IPS-18a (cell line): ENCODE measurements around the gene AUTS2.

Source experiments
- H3K27ac ChIP-seq: one replicate; pipeline ENCODE4 v1.5.1; 2013; ENCODE audit warnings: low read length
- H3K27me3 ChIP-seq: one replicate; pipeline ENCODE4 v1.6.1; 2013; ENCODE audit warnings: mild to moderate bottlenecking, low read length; ENCODE audit not compliant: control insufficient read depth, insufficient read depth
- H3K36me3 ChIP-seq: one replicate; pipeline ENCODE4 v1.6.1; 2013; ENCODE audit warnings: low read depth, low read length; ENCODE audit not compliant: control insufficient read depth
- H3K4me1 ChIP-seq: one replicate; pipeline ENCODE4 v1.6.1; 2013; ENCODE audit warnings: low read depth, low read length; ENCODE audit not compliant: control insufficient read depth
- H3K4me3 ChIP-seq: one replicate; pipeline ENCODE4 v1.5.1; 2013; ENCODE audit warnings: low read length
- H3K9ac ChIP-seq: one replicate; pipeline ENCODE4 v1.6.1; 2013; ENCODE audit warnings: mild to moderate bottlenecking, low read length, moderate library complexity
- H3K9me3 ChIP-seq: one replicate; pipeline ENCODE4 v1.6.1; 2013; ENCODE audit warnings: low read depth, low read length; ENCODE audit not compliant: control insufficient read depth

Gene AUTS2

DNA sequence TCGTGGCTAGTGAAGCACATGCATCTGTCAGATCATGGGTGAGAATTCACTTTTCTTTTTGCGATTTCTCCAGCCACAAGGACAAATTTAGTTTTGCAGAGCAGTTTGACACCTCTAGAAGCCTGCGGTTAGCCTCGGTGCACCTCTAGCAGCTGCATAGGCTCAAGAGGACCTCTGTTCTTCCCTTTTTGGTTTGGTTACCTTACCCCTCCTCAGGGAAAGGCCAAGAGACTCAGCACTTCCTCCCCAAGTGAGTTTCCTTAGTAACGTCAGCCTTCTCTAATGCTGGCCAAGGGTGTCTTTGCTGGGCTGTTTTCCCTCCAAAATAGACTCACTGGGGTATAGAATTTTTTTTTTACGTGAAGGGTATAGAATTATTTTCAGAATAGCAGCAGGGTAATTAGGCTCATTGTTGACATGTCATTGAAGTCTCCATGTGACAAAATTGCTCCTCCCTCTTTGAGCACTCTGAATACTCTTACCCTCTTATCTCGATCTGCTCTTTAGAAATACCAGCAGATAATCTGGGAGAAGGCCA, 97.8 kb downstream of the AUTS2 start:
- Histone ChIP-seq H3K4me3 (no peak overlapping the region), H3K36me3 (no peaks in the 10 kb centered on the region), H3K27ac (no peak overlapping the region), H3K9me3 (no peaks in the 10 kb centered on the region), H3K4me1 (no peaks in the 10 kb centered on the region), H3K9ac (no peak overlapping the region), H3K27me3 (no peaks in the 10 kb centered on the region)

DNA sequence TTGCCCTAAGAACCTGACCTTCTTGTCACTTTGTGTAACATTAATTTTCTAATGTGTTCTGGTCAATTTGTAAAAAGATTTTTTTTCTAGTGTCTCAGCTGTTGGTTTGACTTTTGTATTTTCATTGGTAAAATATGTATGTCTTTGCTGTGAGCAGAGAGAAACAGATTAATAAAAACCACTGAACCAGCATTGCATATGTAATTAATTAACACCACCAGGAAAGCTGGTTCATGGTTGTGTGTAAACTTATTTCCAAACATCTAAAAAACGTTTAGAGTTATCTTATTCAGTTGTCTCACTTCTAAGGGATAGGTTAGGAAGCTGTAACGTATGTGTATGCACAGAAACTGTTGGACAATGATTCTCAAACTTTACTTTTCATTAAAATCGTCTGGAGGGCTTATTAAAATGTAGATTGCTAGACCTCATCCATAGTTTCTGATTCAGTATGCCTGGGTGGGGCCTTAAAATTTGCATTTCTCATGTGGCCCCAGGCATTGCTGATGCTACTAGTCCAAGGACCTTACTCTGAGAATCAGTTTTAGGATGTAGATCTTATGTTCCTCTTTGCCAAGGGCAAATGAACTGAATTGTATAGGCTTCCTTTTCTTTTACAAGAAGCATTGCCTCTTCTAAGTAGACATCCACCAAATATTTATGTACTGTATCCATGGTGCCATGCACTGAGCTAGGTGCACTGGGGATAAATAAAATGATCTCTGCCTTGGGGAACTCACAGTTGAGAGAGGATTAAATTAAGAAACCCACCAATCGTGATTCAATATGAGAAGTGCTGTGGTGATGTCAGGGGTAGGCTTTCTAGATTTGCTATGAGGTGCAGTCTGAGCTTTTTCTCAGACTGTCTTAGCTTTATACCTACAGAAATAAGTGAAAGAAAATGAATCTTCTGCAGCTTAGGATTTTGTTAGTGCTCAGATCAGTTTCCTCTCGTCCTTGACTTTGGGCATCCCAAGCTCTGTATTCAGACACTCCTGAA, 98.7 kb downstream of the AUTS2 start:
- Histone ChIP-seq H3K27me3 (no peaks in the 10 kb centered on the region), H3K4me1 (no peaks in the 10 kb centered on the region), H3K9me3 (no peaks in the 10 kb centered on the region), H3K4me3 (no peak overlapping the region), H3K36me3 (no peaks in the 10 kb centered on the region), H3K9ac (no peak overlapping the region), H3K27ac (no peak overlapping the region)

DNA sequence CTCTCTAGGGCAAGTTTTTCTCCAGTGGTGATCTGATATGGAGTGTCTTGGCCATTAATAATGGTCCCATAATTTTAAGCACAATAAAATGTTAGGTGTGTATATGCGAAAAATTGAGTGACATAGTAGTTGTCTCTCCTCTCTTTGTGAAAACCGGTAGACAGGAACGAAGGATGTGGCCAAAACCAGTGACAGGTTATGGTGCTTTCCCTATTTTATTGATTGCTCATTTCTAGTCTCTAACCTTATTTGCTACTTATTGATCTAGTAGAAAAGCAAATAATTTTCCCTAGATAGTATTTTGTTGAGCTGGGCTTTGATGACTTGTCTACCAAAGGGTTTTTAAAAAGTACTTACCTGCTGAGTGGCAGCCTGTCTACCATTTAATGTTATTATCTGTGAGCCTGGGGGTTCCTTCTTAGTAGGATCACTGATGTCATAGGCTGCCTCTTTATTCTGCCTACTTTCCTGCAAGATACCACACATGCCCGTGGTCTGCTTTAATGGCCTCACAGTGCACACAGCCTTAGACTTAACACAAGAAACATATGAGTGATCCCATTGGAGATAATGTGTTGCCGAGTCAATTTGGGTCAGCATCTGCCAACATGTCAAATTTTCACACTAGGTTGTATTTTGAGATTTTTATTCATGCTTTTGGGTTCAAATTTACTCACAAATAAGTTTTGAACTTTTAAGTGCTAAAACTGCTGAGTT, 100.0 kb downstream of the AUTS2 start:
- Histone ChIP-seq H3K36me3 (no peaks in the 10 kb centered on the region), H3K4me3 (no peak overlapping the region), H3K9me3 (no peaks in the 10 kb centered on the region), H3K4me1 (no peaks in the 10 kb centered on the region), H3K27ac (no peak overlapping the region), H3K9ac (no peak overlapping the region), H3K27me3 (no peaks in the 10 kb centered on the region)

DNA sequence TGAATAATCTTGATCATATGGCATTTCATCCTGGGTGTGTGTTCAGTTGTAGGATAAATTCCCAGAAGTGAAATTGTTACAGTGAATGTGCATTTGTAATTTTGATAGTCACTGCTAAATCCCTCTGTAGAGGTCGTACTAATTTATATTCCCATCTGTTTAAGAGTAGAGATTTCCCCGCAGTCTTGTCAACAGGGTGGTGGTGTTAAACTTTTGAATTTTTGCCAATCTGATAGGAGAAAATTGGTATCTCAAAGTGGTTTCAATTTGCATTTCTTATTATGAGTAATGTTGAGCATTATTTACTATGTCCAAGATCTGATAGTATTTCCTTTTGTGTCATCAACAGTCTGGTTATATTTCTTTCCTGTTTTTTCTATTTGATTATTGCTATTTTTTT, 101.7 kb downstream of the AUTS2 start:
- H3K27me3 ChIP-seq, result no peaks in the 10 kb centered on the region
- H3K4me3 ChIP-seq, result no peak overlapping the region
- no peaks in the 10 kb centered on the region for H3K9me3 ChIP-seq
- no peak overlapping the region for H3K27ac ChIP-seq
- H3K4me1 ChIP-seq, result no peaks in the 10 kb centered on the region
- H3K9ac ChIP-seq, result no peak overlapping the region
- no peaks in the 10 kb centered on the region for H3K36me3 ChIP-seq

DNA sequence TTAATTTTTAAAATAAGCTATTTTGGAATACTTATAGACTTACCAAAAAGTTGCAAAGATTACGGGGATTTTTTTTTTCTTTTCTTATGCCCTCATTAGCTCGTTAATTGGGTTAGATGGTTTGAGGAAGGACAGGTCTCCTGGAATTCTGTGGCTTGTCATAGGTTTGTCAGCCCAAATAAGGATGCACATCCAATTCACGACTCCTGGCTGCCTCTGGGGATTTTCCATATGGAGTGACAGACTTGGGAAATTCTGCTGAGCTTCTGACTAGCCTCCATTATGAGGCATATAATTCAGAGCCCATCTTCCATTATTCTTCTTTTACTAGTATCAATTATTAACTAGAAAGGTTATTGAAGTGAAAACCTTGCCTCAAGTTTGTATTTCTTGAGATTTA, 102.1 kb downstream of the AUTS2 start:
- no peak overlapping the region for H3K27ac ChIP-seq
- no peaks in the 10 kb centered on the region for H3K9me3 ChIP-seq
- H3K27me3 ChIP-seq, result no peaks in the 10 kb centered on the region
- H3K4me3 ChIP-seq, result no peak overlapping the region
- H3K36me3 ChIP-seq, result no peaks in the 10 kb centered on the region
- no peak overlapping the region for H3K9ac ChIP-seq
- H3K4me1 ChIP-seq, result no peaks in the 10 kb centered on the region

DNA sequence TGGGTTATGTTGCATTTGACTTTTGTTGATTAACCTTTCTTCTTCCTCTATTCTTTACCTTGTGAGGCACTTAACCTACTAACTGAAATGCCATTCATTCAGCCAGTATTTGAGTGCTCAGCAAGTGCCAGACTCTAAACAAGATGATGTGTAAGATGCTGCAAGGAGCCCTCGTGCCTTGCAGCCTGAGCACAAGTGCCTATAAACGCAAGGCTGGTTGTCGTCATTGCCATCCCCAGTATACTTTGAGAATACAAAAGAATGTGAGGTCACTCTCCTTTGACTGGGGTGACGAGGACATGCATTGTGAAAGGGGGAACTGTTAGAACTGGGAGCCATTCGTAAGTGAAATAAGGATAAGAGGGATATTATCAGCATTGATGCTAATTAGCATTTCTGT, 103.0 kb downstream of the AUTS2 start:
- H3K4me1 ChIP-seq, result no peaks in the 10 kb centered on the region
- no peaks in the 10 kb centered on the region for H3K36me3 ChIP-seq
- H3K27me3 ChIP-seq, result no peaks in the 10 kb centered on the region
- no peak overlapping the region for H3K9ac ChIP-seq
- H3K9me3 ChIP-seq, result no peaks in the 10 kb centered on the region
- H3K27ac ChIP-seq, result no peak overlapping the region
- H3K4me3 ChIP-seq, result no peak overlapping the region

DNA sequence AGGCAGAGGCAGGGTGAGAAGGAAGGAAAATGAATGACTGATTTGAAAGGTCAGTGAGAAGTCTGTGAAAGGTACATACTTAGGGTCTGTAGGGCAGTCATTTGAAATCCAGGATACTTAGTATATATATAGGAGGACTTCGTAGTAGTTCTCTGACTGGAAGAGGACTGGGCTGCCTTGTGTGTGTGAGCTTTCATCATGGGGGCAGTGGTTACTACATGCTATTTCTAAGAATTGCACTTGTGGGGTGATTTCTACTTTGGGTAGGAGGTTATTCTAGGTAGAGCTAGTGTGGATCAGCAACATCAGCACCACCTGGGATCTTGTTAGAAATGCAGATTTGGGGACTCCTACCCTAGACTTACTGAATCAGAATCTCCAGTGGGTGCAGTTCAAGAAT, 104.1 kb downstream of the AUTS2 start:
- H3K27me3 ChIP-seq, result no peaks in the 10 kb centered on the region
- no peaks in the 10 kb centered on the region for H3K9me3 ChIP-seq
- H3K36me3 ChIP-seq, result no peaks in the 10 kb centered on the region
- H3K4me3 ChIP-seq, result no peak overlapping the region
- no peak overlapping the region for H3K9ac ChIP-seq
- H3K4me1 ChIP-seq, result peaks cover 4% of the 10 kb centered on the region
- H3K27ac ChIP-seq, result no peak overlapping the region

DNA sequence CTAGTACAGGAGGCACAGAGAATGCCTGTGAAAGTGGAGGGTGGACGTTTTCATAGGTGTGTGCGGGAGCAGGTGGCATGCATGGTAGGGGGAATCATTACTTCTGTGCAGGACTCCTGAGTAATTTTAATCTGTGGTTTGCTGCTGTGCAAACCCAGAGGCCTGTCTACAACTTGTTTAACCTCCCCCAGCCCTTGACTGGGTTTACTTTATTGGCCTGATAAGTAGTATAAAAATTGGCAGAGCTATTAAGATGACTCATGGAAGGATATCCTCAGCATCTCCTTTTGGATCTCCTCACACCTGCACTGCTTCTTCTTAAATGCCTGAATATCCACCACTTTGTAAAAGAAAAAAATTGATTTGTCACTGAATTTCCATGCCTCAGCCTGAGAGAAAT, 104.8 kb downstream of the AUTS2 start:
- no peak overlapping the region for H3K27ac ChIP-seq
- peaks cover 4% of the 10 kb centered on the region for H3K4me1 ChIP-seq
- H3K4me3 ChIP-seq, result no peak overlapping the region
- no peak overlapping the region for H3K9ac ChIP-seq
- no peaks in the 10 kb centered on the region for H3K27me3 ChIP-seq
- no peaks in the 10 kb centered on the region for H3K9me3 ChIP-seq
- no peaks in the 10 kb centered on the region for H3K36me3 ChIP-seq

DNA sequence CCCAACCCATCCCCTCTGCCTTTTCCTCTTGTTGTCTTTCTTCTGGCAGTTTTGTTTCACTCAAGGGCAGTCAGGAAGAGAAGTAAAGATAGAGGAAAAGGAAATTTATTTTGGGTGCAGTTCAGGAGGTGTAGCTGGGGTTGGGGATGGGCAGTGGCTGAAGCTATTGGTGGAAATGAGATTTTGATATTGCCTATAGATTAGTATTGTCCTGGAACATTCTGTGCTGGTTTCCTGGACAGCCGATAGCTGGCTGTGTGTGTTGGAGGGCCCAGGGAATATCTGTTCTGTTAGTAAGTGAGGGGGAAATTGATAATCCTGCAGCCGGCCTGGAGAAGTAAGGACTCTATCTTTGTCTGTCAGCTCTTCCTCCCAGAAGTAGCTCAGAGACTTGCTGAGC, 107.8 kb downstream of the AUTS2 start:
- Histone ChIP-seq H3K36me3 (no peaks in the 10 kb centered on the region), H3K4me3 (no peak overlapping the region), H3K4me1 (peaks cover 25% of the 10 kb centered on the region), H3K27ac (no peak overlapping the region), H3K9me3 (no peaks in the 10 kb centered on the region), H3K27me3 (no peaks in the 10 kb centered on the region), H3K9ac (no peak overlapping the region)

DNA sequence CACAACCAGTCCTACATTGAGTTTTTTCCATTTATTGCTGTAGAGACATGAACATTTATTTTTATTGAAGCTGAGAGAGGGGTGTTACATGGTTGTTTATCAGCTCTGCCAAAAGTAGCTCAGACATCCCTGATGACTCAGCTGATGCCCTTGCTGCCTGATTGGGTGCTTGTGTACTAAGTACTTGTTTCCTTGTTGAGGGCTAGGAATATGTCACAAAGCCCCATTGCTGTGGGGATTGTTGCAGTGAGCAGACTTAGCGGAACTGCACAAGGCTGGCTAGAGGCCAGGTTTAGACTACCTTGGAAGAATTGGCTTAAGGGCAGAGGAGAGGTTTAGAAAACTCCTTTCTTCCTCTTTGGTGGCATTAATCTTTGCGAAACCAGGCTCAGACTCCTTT, 110.6 kb downstream of the AUTS2 start:
- Histone ChIP-seq H3K27me3 (no peaks in the 10 kb centered on the region), H3K27ac (no peak overlapping the region), H3K9ac (no peak overlapping the region), H3K4me3 (no peak overlapping the region), H3K4me1 (peaks cover 31% of the 10 kb centered on the region), H3K36me3 (no peaks in the 10 kb centered on the region), H3K9me3 (no peaks in the 10 kb centered on the region)

DNA sequence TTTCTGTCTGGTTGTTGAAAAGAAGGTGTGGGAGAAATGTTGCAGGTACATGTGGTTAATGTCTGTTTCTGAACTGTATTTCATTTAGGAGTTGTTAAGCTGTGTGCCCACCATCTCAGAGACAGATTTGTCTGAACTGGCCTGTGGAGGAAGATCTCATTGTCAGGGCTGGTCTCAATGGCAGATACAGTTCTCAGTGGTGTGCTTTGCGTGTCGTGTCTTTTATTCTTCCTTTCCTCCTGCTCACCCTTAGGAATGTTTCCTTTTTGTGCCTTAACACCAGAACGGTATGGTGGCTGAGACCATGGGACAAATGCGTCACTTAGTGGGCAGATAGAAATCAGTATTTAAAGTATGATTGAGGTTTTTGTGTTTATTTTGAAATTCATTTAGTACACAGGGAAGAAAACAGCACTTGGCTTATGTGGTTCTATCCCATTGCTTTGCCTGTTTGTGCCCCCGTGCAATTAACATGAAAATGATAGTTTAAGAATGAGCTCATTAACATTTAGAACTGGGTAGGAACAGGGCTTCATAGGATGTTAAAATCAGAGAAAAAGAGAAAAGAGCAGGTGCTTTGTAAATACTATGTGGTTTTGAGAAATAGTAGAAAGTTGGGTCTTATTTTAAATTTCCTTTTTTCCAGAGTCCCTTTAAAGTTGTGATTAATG, 112.6 kb downstream of the AUTS2 start:
- H3K9ac ChIP-seq, result no peak overlapping the region
- no peaks in the 10 kb centered on the region for H3K9me3 ChIP-seq
- H3K27ac ChIP-seq, result no peak overlapping the region
- no peaks in the 10 kb centered on the region for H3K27me3 ChIP-seq
- no peaks in the 10 kb centered on the region for H3K36me3 ChIP-seq
- peaks cover 31% of the 10 kb centered on the region for H3K4me1 ChIP-seq
- H3K4me3 ChIP-seq, result peak overlapping the region; percentile 18
